DMS 273 (cell line): Measurements from ENCODE around the gene ICE2.

Experiments used
- DNase-seq: peaks from one replicate; lab custom pipeline; 2025; ENCODE audit not compliant: unreplicated experiment; lab: John Stamatoyannopoulos, UW

Gene ICE2

GRCh38 chr15:60494108-60494507 is 15.2 kb upstream of the ICE2 start:
- no peak for DNase-seq

GRCh38 chr15:60493166-60493565 is 14.2 kb upstream of the ICE2 start:
- no peak for DNase-seq

GRCh38 chr15:60486742-60487141 is 7.8 kb upstream of the ICE2 start:
- DNase-seq: no peak

- no peak for DNase-seq
Observed at GRCh38 chr15:60485365-60486055, 6.6 kb upstream of the ICE2 start.

GRCh38 chr15:60483042-60483441 is 4.1 kb upstream of the ICE2 start:
- DNase-seq: no peak

GRCh38 chr15:60480888-60481287 is 1.9 kb upstream of the ICE2 start:
- no peak for DNase-seq

- DNase-seq: no peak
Observed at GRCh38 chr15:60480149-60480548, 1.2 kb upstream of the ICE2 start.

GRCh38 chr15:60479361-60480110 is 594 bp upstream of the ICE2 start:
- no peak for DNase-seq

- DNase-seq: peak; percentile 48
Observed at GRCh38 chr15:60477916-60478565, 901 bp downstream of the ICE2 start.

GRCh38 chr15:60477164-60477563 is 1.8 kb downstream of the ICE2 start:
- DNase-seq: no peak

GRCh38 chr15:60476713-60477112 is 2.2 kb downstream of the ICE2 start:
- DNase-seq: peak; percentile 7

- DNase-seq: no peak
Observed at GRCh38 chr15:60473135-60473534, 5.8 kb downstream of the ICE2 start.

GRCh38 chr15:60471314-60471713 is 7.6 kb downstream of the ICE2 start:
- DNase-seq: peak; percentile 44

GRCh38 chr15:60469893-60470641 is 8.9 kb downstream of the ICE2 start:
- peak; percentile 10 for DNase-seq

- DNase-seq: no peak
Observed at GRCh38 chr15:60464836-60465630, 13.9 kb downstream of the ICE2 start.

GRCh38 chr15:60462027-60462426 is 16.9 kb downstream of the ICE2 start:
- DNase-seq: no peak

GRCh38 chr15:60460931-60461330 is 18.0 kb downstream of the ICE2 start:
- DNase-seq: no peak

- no peak for DNase-seq
Observed at GRCh38 chr15:60458721-60459120, 20.2 kb downstream of the ICE2 start.

- DNase-seq: no peak
Observed at GRCh38 chr15:60457985-60458384, 21.0 kb downstream of the ICE2 start.

- DNase-seq: no peak
Observed at GRCh38 chr15:60454824-60455223, 24.1 kb downstream of the ICE2 start.
